AG04449 (cell line): ENCODE measurements around the gene RWDD3.
A peak's percentile ranks its signal among the peaks of the same experiment; 100 is the strongest.

Experiments used
- CTCF ChIA-PET: fragments of 350-600 bp; formaldehyde crosslinking; extraction: SDS; loops from one replicate; lab custom pipeline; 2021; ENCODE audit warnings: antibody characterized with exemption; lab: Yijun Ruan, JAX
- POLR2A ChIA-PET: fragments of 400-600, 350-600 bp; formaldehyde crosslinking; extraction: SDS; loops from one replicate; lab custom pipeline; 2020; ENCODE audit warnings: antibody characterized with exemption, inconsistent platforms; lab: Yijun Ruan, JAX
- DNase-seq: peaks from one replicate; pipeline ENCODE4 v3.0.0-alpha.2; 2010; ENCODE audit warnings: low read depth, low spot score
- H3K4me3 ChIP-seq: 2 replicates; pipeline ENCODE4 v1.5.1; 2011; ENCODE audit warnings: low read depth, mild to moderate bottlenecking, control low read depth, low read length
- TF ChIP-seq, protein P1 (sequence below): IDR thresholded peaks from one replicate; pipeline ENCODE4 v1.5.1; 2011; ENCODE audit warnings: mild to moderate bottlenecking, moderate library complexity, low read length, control low read depth, inconsistent platforms; ENCODE audit not compliant: insufficient read depth; ENCODE audit errors: missing control alignments

RWDD3 gene

DNA sequence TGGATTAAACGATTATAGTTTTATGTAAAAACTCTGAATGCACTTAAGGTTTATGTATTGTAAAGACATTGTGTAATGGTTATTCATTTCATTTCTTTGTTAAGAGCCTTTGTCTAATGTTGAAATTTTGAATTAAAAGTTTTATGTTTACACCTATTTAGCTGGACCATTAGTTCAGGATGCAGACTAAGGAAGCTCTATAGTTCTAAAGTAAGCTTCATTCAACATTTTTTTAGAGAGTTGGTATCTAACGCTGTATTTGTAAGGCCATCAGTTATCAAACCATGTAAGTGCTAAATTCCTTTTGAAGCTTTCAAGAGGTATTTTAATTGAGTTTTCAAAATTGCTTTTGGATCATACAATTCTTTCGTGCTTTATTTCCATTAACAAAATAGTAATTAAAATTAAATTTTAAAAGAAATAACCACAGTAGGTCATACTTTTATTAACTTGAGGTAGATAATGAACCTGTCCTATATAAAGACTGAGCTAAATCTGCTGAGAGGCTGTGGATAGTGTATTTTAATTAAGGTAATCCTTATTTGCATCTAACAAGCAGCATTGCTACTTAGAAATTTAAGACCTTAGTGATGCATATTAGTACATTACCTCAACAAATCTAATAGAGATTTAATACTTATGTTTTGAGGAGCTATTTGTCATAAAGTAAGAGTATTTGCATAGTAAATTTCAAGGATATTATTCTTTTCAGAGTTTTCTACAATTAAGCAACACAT is 47.9 kb downstream of the RWDD3 start:
- POLR2A ChIA-PET, result no interaction called here
- DNase-seq, result no peak
- TF ChIP-seq, protein P1, sequence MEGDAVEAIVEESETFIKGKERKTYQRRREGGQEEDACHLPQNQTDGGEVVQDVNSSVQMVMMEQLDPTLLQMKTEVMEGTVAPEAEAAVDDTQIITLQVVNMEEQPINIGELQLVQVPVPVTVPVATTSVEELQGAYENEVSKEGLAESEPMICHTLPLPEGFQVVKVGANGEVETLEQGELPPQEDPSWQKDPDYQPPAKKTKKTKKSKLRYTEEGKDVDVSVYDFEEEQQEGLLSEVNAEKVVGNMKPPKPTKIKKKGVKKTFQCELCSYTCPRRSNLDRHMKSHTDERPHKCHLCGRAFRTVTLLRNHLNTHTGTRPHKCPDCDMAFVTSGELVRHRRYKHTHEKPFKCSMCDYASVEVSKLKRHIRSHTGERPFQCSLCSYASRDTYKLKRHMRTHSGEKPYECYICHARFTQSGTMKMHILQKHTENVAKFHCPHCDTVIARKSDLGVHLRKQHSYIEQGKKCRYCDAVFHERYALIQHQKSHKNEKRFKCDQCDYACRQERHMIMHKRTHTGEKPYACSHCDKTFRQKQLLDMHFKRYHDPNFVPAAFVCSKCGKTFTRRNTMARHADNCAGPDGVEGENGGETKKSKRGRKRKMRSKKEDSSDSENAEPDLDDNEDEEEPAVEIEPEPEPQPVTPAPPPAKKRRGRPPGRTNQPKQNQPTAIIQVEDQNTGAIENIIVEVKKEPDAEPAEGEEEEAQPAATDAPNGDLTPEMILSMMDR, result no peak
- H3K4me3 ChIP-seq, result no peak overlapping the region
- CTCF ChIA-PET, result no interaction called here

DNA sequence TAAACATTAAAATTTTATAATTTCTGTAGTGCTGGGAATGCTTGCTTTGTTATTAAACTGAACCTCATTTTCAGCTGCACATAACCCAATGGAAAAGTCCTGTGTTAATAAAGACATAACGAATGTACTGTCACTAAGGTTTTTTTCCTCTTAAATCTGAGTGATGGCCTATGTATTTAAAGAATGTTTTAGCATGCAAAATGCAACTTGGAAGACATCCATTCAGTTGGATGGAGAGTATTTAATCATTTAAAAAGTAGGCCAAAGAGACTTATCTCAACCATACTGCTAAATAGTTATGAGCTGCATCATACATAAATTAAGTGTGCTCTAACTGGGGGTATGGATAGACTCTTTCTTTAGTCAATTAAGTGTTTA is 48.5 kb downstream of the RWDD3 start:
- TF ChIP-seq, protein P1, result no peak
- ChIA-PET CTCF (no interaction called here), POLR2A (no interaction called here)
- no peak overlapping the region for H3K4me3 ChIP-seq
- DNase-seq, result peak; percentile 7

DNA sequence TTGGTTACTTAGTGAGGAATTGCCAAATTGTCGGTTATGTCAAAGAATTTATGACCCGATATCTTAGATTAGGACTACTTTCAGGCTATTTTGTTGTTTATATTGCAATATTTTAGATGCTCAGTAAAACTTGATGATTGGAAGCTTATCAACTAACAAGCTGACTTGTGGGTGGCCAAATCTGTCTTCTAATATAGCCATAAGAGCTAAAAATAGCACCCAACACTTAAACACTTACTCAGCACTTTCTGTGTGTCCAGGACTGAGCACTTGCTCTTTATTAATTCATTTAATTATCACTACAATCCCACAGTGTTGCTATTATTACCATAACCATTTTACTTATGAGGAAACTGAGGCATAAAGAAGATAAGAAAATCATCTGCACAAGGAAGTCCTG is 50.4 kb downstream of the RWDD3 start:
- no peak for DNase-seq
- H3K4me3 ChIP-seq, result no peak overlapping the region
- TF ChIP-seq, protein P1, result no peak
- CTCF ChIA-PET, result no interaction called here
- POLR2A ChIA-PET, result no interaction called here

DNA sequence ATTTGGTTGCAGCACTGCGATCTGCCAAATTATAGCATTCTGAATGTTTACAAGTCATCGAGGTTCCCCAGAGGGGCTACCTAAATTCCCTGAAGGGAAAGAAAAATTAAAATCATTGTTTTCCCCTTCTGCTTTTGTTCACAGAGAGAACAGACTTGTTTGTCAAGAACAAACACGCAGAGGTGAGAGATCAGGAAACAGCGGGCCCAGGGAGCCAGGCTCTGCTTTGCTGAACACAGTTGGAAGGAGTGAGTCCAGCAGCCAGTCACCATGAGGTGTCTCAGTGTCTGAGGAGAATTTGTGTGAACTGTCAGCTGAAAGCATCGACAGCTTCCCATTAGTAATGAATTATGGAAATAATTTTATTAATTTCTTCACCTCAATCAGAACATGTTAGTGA is 52.5 kb downstream of the RWDD3 start:
- H3K4me3 ChIP-seq, result no peak overlapping the region
- ChIA-PET CTCF (no interaction called here), POLR2A (no interaction called here)
- TF ChIP-seq, protein P1, result no peak
- DNase-seq, result no peak

DNA sequence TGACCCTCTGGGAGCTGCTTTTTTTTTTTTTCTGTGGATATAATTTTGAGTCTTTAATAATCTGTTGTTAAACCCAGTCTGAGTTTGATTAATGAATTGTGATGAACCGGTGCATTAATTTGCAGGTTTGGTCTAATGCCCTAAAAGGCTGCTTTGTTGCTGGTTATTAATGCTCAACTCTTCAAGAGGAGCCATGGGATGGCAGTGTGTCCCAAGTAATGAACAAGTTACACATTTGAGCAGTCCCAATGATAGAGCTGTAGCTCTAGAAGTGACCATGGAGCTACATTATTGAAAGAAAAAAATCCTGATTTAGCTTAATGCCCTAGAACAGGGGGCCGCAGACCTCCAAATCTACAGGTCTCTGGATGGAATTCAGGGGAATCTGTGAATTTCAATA is 53.1 kb downstream of the RWDD3 start:
- H3K4me3 ChIP-seq, result no peak overlapping the region
- TF ChIP-seq, protein P1, result no peak
- DNase-seq, result no peak
- POLR2A ChIA-PET, result no interaction called here
- CTCF ChIA-PET, result no interaction called here

DNA sequence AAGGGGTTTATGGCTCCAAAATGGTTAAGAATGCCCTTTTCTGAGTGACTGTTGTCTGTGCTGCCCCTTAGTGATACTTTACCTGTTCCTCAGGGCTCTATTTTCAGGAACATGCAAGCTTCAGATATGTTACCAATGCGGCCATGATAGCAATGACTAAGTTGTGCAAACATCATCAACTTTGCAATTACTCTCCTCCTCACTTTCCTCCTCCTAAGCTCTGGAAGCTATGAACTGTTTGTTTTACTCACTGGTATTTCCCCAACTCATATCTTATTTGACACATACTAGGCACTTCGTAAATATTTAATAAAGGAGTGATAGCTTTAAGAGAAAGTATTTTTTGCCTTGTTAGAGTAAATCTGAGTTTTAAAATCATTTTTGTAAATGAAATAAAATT is 53.8 kb downstream of the RWDD3 start:
- TF ChIP-seq, protein P1, result no peak
- DNase-seq, result no peak
- H3K4me3 ChIP-seq, result no peak overlapping the region
- POLR2A ChIA-PET, result no interaction called here
- CTCF ChIA-PET, result no interaction called here
